NCI-H187 (cell line): Measurements from ENCODE around the gene ZNF77.
"Not testable (repeated sequence)": the region's sequence is repeated elsewhere in the genome, so short reads cannot be mapped to it uniquely, and the experiment has no call there.

Experiments used
- DNase-seq, 2 experiments: peaks; one replicate each; lab custom pipeline; 2025; lab: John Stamatoyannopoulos, UW

The ZNF77 gene

GRCh38 chr19:2917275-2918184 is 27.2 kb downstream of the ZNF77 start:
- DNase-seq: no peak

GRCh38 chr19:2912306-2912705 is 32.5 kb downstream of the ZNF77 start:
- DNase-seq: no peak

GRCh38 chr19:2906631-2907195 is 38.1 kb downstream of the ZNF77 start:
- no peak for DNase-seq

- no peak for DNase-seq
Observed at GRCh38 chr19:2905918-2906519, 38.8 kb downstream of the ZNF77 start.

GRCh38 chr19:2903326-2903725 is 41.4 kb downstream of the ZNF77 start:
- DNase-seq: not testable (repeated sequence)

- no peak for DNase-seq
Observed at GRCh38 chr19:2902590-2903218, 42.1 kb downstream of the ZNF77 start.

GRCh38 chr19:2900296-2901252 is 44.2 kb downstream of the ZNF77 start, which contains the start of gene ZNF57:
TSS of gene ZNF57 (plus strand) at chr19:2900928. CDS start at chr19:2901046, 118 bp downstream.
- DNase-seq: peak; percentile 96 to 100

GRCh38 chr19:2896694-2897093 is 48.1 kb downstream of the ZNF77 start:
- no peak for DNase-seq

GRCh38 chr19:2890531-2890930 is 54.2 kb downstream of the ZNF77 start:
- DNase-seq: not testable (repeated sequence)

GRCh38 chr19:2888731-2889224 is 56.0 kb downstream of the ZNF77 start:
- DNase-seq: no peak

GRCh38 chr19:2887391-2887914 is 57.3 kb downstream of the ZNF77 start:
- peak; percentile 16 to 35 for DNase-seq

GRCh38 chr19:2885736-2886135 is 59.0 kb downstream of the ZNF77 start:
- no peak for DNase-seq

GRCh38 chr19:2883686-2884439 is 60.9 kb downstream of the ZNF77 start:
- DNase-seq: no peak
